ENCODE data around the gene CEP112.

- TF ChIP-seq TAF1 (IDR thresholded peaks at IDR 0.05; ENCODE audit: borderline replicate concordance, low read depth, low read length) (no peak), HDAC6 (IDR thresholded peaks at IDR 0.05; ENCODE audit: unreplicated experiment) (no peak), CTCF (IDR thresholded peaks at IDR 0.05 in 2 of 3, conservative IDR thresholded peaks at IDR 0.05 in 1 of 3; ENCODE audit: control insufficient read depth in 2 of 3, extremely low read depth in 1 of 3, insufficient read depth in 1 of 3, low read depth in 3 of 3, low read length in 3 of 3) (no peak), TCF3 (IDR thresholded peaks at IDR 0.05; ENCODE audit: borderline replicate concordance, insufficient read depth, low read depth, low read length) (no peak), POLR2A (IDR thresholded peaks at IDR 0.05; ENCODE audit: low read depth, low read length) (no peak), RAD51 (IDR thresholded peaks at IDR 0.05) (no peak), MTA3 (IDR thresholded peaks at IDR 0.05; ENCODE audit: borderline replicate concordance, low read length) (no peak), BACH1 (IDR thresholded peaks at IDR 0.05; ENCODE audit: borderline replicate concordance) (no peak), E2F8 (IDR thresholded peaks at IDR 0.05; ENCODE audit: low read depth, partially characterized antibody) (no peak), DPF2 (IDR thresholded peaks at IDR 0.05) (no peak), YY1 (IDR thresholded peaks at IDR 0.05; ENCODE audit: low read depth, low read length) (no peak), IRF3 (IDR thresholded peaks at IDR 0.05) (no peak)
- TF ChIP-seq, protein P1, sequence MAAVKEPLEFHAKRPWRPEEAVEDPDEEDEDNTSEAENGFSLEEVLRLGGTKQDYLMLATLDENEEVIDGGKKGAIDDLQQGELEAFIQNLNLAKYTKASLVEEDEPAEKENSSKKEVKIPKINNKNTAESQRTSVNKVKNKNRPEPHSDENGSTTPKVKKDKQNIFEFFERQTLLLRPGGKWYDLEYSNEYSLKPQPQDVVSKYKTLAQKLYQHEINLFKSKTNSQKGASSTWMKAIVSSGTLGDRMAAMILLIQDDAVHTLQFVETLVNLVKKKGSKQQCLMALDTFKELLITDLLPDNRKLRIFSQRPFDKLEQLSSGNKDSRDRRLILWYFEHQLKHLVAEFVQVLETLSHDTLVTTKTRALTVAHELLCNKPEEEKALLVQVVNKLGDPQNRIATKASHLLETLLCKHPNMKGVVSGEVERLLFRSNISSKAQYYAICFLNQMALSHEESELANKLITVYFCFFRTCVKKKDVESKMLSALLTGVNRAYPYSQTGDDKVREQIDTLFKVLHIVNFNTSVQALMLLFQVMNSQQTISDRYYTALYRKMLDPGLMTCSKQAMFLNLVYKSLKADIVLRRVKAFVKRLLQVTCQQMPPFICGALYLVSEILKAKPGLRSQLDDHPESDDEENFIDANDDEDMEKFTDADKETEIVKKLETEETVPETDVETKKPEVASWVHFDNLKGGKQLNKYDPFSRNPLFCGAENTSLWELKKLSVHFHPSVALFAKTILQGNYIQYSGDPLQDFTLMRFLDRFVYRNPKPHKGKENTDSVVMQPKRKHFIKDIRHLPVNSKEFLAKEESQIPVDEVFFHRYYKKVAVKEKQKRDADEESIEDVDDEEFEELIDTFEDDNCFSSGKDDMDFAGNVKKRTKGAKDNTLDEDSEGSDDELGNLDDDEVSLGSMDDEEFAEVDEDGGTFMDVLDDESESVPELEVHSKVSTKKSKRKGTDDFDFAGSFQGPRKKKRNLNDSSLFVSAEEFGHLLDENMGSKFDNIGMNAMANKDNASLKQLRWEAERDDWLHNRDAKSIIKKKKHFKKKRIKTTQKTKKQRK (IDR thresholded peaks at IDR 0.05; ENCODE audit: low read depth, low read length): no peak
Measured at GRCh38 chr17:66138120-66138519, 53.8 kb downstream of the CEP112 start.

Measured in GM12878 (cell line).